ENCODE data around the gene PRKCH. TPM values are rescaled to one million over a fixed set of nuclear protein-coding genes. Genes with fewer than 3 reads are reported as not detected.

Gene PRKCH
- total RNA-seq, 1 donor: 226 TPM

GRCh38 chr14:61498811-61499210 is 177.4 kb downstream of the PRKCH start:
- Histone ChIP-seq H3K4me1 (ENCODE audit: insufficient read depth, low read length) (peaks cover 55% of the 10 kb centered on the region), H3K4me3 (ENCODE audit: low read length) (no peak overlapping the region), H3K27me3 (ENCODE audit: insufficient read depth, low read length) (no peaks in the 10 kb centered on the region), H3K9me3 (ENCODE audit: low read depth, low read length) (no peaks in the 10 kb centered on the region)

- Histone ChIP-seq H3K27me3 (ENCODE audit: insufficient read depth, low read length) (no peaks in the 10 kb centered on the region), H3K4me1 (ENCODE audit: insufficient read depth, low read length) (peaks cover 61% of the 10 kb centered on the region), H3K9me3 (ENCODE audit: low read depth, low read length) (no peaks in the 10 kb centered on the region), H3K4me3 (ENCODE audit: low read length) (no peak overlapping the region)
Measured at GRCh38 chr14:61499991-61500390, 178.6 kb downstream of the PRKCH start.

- Histone ChIP-seq H3K4me1 (ENCODE audit: insufficient read depth, low read length) (peaks cover 80% of the 10 kb centered on the region), H3K9me3 (ENCODE audit: low read depth, low read length) (no peaks in the 10 kb centered on the region), H3K27me3 (ENCODE audit: insufficient read depth, low read length) (no peaks in the 10 kb centered on the region), H3K4me3 (ENCODE audit: low read length) (no peak overlapping the region)
Measured at GRCh38 chr14:61501714-61502458, 180.5 kb downstream of the PRKCH start.

GRCh38 chr14:61502459-61503093 is 181.2 kb downstream of the PRKCH start:
- Histone ChIP-seq H3K4me3 (ENCODE audit: low read length) (no peak overlapping the region), H3K4me1 (ENCODE audit: insufficient read depth, low read length) (peaks cover 87% of the 10 kb centered on the region), H3K9me3 (ENCODE audit: low read depth, low read length) (no peaks in the 10 kb centered on the region), H3K27me3 (ENCODE audit: insufficient read depth, low read length) (no peaks in the 10 kb centered on the region)

GRCh38 chr14:61503167-61503801 is 181.9 kb downstream of the PRKCH start:
- Histone ChIP-seq H3K4me1 (ENCODE audit: insufficient read depth, low read length) (peaks cover 88% of the 10 kb centered on the region), H3K27me3 (ENCODE audit: insufficient read depth, low read length) (no peaks in the 10 kb centered on the region), H3K9me3 (ENCODE audit: low read depth, low read length) (no peaks in the 10 kb centered on the region), H3K4me3 (ENCODE audit: low read length) (no peak overlapping the region)

- Histone ChIP-seq H3K4me3 (ENCODE audit: low read length) (no peak overlapping the region), H3K9me3 (ENCODE audit: low read depth, low read length) (no peaks in the 10 kb centered on the region), H3K4me1 (ENCODE audit: insufficient read depth, low read length) (peaks cover 82% of the 10 kb centered on the region), H3K27me3 (ENCODE audit: insufficient read depth, low read length) (no peaks in the 10 kb centered on the region)
Measured at GRCh38 chr14:61504901-61505300, 183.5 kb downstream of the PRKCH start.

- Histone ChIP-seq H3K4me3 (ENCODE audit: low read length) (no peak overlapping the region), H3K4me1 (ENCODE audit: insufficient read depth, low read length) (peaks cover 82% of the 10 kb centered on the region), H3K9me3 (ENCODE audit: low read depth, low read length) (no peaks in the 10 kb centered on the region), H3K27me3 (ENCODE audit: insufficient read depth, low read length) (no peaks in the 10 kb centered on the region)
Measured at GRCh38 chr14:61505815-61506809, 184.7 kb downstream of the PRKCH start.

GRCh38 chr14:61508526-61508925 is 187.1 kb downstream of the PRKCH start:
- peaks cover 82% of the 10 kb centered on the region for H3K4me1 ChIP-seq (ENCODE audit: insufficient read depth, low read length)
- no peaks in the 10 kb centered on the region for H3K27me3 ChIP-seq (ENCODE audit: insufficient read depth, low read length)
- no peak overlapping the region for H3K4me3 ChIP-seq (ENCODE audit: low read length)
- no peaks in the 10 kb centered on the region for H3K9me3 ChIP-seq (ENCODE audit: low read depth, low read length)

GRCh38 chr14:61510736-61511557 is 189.6 kb downstream of the PRKCH start:
- peaks cover 77% of the 10 kb centered on the region for H3K4me1 ChIP-seq (ENCODE audit: insufficient read depth, low read length)
- no peaks in the 10 kb centered on the region for H3K27me3 ChIP-seq (ENCODE audit: insufficient read depth, low read length)

GRCh38 chr14:61511558-61511948 is 190.2 kb downstream of the PRKCH start:
- Histone ChIP-seq H3K27me3 (ENCODE audit: insufficient read depth, low read length) (no peaks in the 10 kb centered on the region), H3K9me3 (ENCODE audit: low read depth, low read length) (no peaks in the 10 kb centered on the region), H3K4me3 (ENCODE audit: low read length) (no peak overlapping the region), H3K4me1 (ENCODE audit: insufficient read depth, low read length) (peaks cover 70% of the 10 kb centered on the region)

More at GRCh38 chr14:61510736-61511557, 189.6 kb downstream of the PRKCH start:
- Histone ChIP-seq H3K4me3 (ENCODE audit: low read length) (no peak overlapping the region), H3K9me3 (ENCODE audit: low read depth, low read length) (no peaks in the 10 kb centered on the region)

- no peak overlapping the region for H3K4me3 ChIP-seq (ENCODE audit: low read length)
- H3K4me1 ChIP-seq (ENCODE audit: insufficient read depth, low read length): peaks cover 65% of the 10 kb centered on the region
- H3K9me3 ChIP-seq (ENCODE audit: low read depth, low read length): no peaks in the 10 kb centered on the region
- no peaks in the 10 kb centered on the region for H3K27me3 ChIP-seq (ENCODE audit: insufficient read depth, low read length)
Measured at GRCh38 chr14:61512026-61512834, 190.9 kb downstream of the PRKCH start.

- no peak overlapping the region for H3K4me3 ChIP-seq (ENCODE audit: low read length)
- H3K9me3 ChIP-seq (ENCODE audit: low read depth, low read length): no peaks in the 10 kb centered on the region
- no peaks in the 10 kb centered on the region for H3K27me3 ChIP-seq (ENCODE audit: insufficient read depth, low read length)
- H3K4me1 ChIP-seq (ENCODE audit: insufficient read depth, low read length): peaks cover 71% of the 10 kb centered on the region
Measured at GRCh38 chr14:61513986-61514830, 192.8 kb downstream of the PRKCH start.

GRCh38 chr14:61514927-61515326 is 193.5 kb downstream of the PRKCH start:
- no peaks in the 10 kb centered on the region for H3K9me3 ChIP-seq (ENCODE audit: low read depth, low read length)
- no peaks in the 10 kb centered on the region for H3K27me3 ChIP-seq (ENCODE audit: insufficient read depth, low read length)
- H3K4me1 ChIP-seq (ENCODE audit: insufficient read depth, low read length): peaks cover 64% of the 10 kb centered on the region
- H3K4me3 ChIP-seq (ENCODE audit: low read length): no peak overlapping the region

Data from mononuclear cell (primary cell).